ENCODE measurements around the gene AP4E1. TPM values are rescaled to one million over a fixed set of nuclear protein-coding genes. Genes with fewer than 3 reads are reported as not detected.
"Not testable (repeated sequence)": the region's sequence is repeated elsewhere in the genome, so short reads cannot be mapped to it uniquely, and the experiment has no call there.

AP4E1 gene
- total RNA-seq, 1 donor from 2014 or later: 11.3 TPM

DNA sequence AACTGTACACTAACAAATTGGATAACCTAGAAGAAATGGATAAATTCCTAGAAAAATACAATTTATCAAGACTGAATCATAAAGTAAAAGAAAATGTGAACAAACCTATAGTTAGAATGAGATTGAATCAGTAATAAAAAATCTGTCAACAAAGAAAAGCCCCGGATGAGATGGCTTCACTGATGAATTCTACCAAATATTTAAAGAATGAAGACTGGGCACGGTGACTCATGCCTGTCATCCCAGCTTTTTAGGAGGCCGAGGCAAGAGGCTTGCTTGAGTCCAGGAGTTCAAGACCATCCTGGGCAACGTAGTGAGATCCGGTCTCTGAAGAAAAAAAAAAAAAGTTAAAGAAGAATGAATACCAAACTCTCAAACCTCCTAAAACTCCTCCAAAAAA lies 17.7 kb upstream of the AP4E1 start:
- Histone ChIP-seq H3K4me1 (no peaks in the 10 kb centered on the region), H3K4me3 (no peak overlapping the region), H3K9me3 (peaks cover 6% of the 10 kb centered on the region), H3K27me3 (ENCODE audit: low read depth) (no peaks in the 10 kb centered on the region), H3K27ac (no peak overlapping the region), H3K36me3 (no peaks in the 10 kb centered on the region)
- DNase-seq: no peak
- TF ChIP-seq, protein P1, sequence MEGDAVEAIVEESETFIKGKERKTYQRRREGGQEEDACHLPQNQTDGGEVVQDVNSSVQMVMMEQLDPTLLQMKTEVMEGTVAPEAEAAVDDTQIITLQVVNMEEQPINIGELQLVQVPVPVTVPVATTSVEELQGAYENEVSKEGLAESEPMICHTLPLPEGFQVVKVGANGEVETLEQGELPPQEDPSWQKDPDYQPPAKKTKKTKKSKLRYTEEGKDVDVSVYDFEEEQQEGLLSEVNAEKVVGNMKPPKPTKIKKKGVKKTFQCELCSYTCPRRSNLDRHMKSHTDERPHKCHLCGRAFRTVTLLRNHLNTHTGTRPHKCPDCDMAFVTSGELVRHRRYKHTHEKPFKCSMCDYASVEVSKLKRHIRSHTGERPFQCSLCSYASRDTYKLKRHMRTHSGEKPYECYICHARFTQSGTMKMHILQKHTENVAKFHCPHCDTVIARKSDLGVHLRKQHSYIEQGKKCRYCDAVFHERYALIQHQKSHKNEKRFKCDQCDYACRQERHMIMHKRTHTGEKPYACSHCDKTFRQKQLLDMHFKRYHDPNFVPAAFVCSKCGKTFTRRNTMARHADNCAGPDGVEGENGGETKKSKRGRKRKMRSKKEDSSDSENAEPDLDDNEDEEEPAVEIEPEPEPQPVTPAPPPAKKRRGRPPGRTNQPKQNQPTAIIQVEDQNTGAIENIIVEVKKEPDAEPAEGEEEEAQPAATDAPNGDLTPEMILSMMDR (IDR thresholded peaks at IDR 0.05): no peak
- intact Hi-C loops (cut with DNase I): no loop called here
- ATAC-seq: no peak

DNA sequence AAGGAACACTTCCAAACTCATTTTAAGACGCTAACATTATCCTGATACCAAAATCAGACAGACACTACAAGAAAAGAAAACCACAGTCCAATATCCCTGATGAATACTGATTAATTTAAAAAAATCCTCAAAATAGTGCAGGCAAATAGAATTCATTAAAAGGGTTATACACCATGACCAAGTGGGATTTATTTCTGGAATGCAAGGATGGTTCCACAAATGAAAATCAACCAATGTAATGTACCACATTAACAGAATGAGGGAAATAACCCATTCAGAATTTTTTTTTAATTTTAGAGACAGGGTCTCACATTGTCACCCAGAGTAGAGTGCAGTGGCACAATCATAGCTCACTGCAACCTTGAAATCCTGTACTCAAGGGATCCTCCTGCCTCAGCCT lies 17.3 kb upstream of the AP4E1 start:
- ATAC-seq: no peak
- Histone ChIP-seq H3K4me1 (no peaks in the 10 kb centered on the region), H3K9me3 (peaks cover 6% of the 10 kb centered on the region), H3K4me3 (no peak overlapping the region), H3K27ac (no peak overlapping the region), H3K36me3 (no peaks in the 10 kb centered on the region), H3K27me3 (ENCODE audit: low read depth) (no peaks in the 10 kb centered on the region)
- DNase-seq: no peak
- intact Hi-C loops (cut with DNase I): no loop called here
- TF ChIP-seq, protein P1 (IDR thresholded peaks at IDR 0.05): no peak

GRCh38 chr15:50893976-50894375 lies 14.5 kb upstream of the AP4E1 start:
- intact Hi-C loops (cut with DNase I): no loop called here
- TF ChIP-seq, protein P1 (IDR thresholded peaks at IDR 0.05): no peak

DNA sequence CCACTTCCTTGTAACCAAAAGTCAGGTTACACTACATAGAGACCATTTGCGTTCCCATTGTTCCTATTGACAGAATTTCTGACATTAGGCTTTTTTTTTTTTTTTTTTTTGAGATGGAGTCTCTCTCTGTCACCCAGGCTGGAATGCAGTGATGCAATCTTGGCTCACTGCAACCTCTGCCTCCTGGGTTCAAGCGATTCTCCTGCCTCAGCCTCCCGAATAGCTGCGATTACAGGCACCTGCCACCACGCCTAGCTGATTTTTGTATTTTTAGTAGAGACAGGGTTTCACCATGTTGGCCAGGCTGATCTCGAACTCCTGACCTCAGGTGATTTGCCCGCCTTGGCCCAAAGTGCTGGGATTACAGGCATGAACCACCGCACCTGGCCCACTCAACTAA lies 7.1 kb upstream of the AP4E1 start:
- H3K9me3 ChIP-seq; H3K36me3 ChIP-seq; H3K27me3 ChIP-seq (ENCODE audit: low read depth); DNase-seq; H3K4me1 ChIP-seq; ATAC-seq; H3K27ac ChIP-seq; H3K4me3 ChIP-seq; intact Hi-C loops (cut with DNase I): not testable (repeated sequence)

More at GRCh38 chr15:50893976-50894375, 14.5 kb upstream of the AP4E1 start:
- Histone ChIP-seq H3K27ac (no peak overlapping the region), H3K4me3 (no peak overlapping the region), H3K36me3 (no peaks in the 10 kb centered on the region), H3K27me3 (ENCODE audit: low read depth) (no peaks in the 10 kb centered on the region), H3K4me1 (no peaks in the 10 kb centered on the region), H3K9me3 (peaks cover 6% of the 10 kb centered on the region)
- ATAC-seq: no peak
- DNase-seq: no peak

DNA sequence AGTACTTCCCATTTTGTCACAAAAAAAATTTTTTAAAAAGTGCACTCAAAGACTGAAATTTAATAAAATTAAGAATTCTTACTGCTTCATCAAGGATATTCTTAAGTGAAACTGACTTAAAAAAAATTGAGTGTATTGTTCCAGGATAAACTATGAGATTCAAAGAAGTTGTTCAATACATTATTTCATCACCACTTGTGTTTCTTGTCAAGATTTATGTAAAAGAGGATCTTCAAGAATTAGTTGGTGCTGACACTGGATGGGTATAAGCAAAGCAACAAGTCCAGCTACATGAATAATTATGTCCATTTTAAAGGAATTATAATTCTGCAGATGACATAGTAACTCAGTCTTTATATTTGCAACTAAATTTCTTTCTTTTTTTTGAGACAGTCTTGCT lies 4.3 kb upstream of the AP4E1 start:
- intact Hi-C loops (cut with DNase I): no loop called here
- H3K4me1 ChIP-seq: peaks cover 10% of the 10 kb centered on the region
- H3K9me3 ChIP-seq: no peaks in the 10 kb centered on the region
- H3K36me3 ChIP-seq: no peaks in the 10 kb centered on the region
- TF ChIP-seq, protein P1 (IDR thresholded peaks at IDR 0.05): no peak
- no peak for ATAC-seq
- no peak for DNase-seq
- H3K4me3 ChIP-seq: no peak overlapping the region
- no peaks in the 10 kb centered on the region for H3K27me3 ChIP-seq (ENCODE audit: low read depth)
- H3K27ac ChIP-seq: no peak overlapping the region

DNA sequence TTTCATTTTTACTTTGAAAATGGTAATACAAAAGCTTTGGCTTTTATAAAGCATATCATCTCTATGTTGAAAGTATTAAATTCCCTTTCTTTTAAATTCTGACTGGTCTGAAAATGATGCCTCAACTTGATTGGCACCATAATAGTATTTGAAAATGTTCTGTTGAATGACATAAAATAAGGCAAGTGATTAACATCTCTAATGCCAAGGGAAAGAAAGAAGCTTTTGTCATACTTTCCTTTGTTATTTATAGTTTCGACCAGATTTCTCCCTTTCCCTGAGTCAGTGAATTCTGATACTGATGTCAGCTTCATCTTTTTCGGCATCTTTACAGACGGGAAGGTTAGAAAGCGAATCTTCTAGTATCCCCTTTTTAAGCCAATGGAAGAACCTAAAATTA lies 3.4 kb upstream of the AP4E1 start:
- intact Hi-C loops (cut with DNase I): no loop called here

More for the DNA sequence above, 3.4 kb upstream of the AP4E1 start:
- Histone ChIP-seq H3K36me3 (no peaks in the 10 kb centered on the region), H3K4me1 (peaks cover 19% of the 10 kb centered on the region), H3K9me3 (no peaks in the 10 kb centered on the region), H3K27me3 (ENCODE audit: low read depth) (no peaks in the 10 kb centered on the region), H3K27ac (no peak overlapping the region), H3K4me3 (no peak overlapping the region)
- DNase-seq: no peak
- TF ChIP-seq, protein P1 (IDR thresholded peaks at IDR 0.05): no peak
- ATAC-seq: no peak
